ENCODE measurements around the gene NTSR1. TPM values are rescaled to one million over a fixed set of nuclear protein-coding genes. Genes with fewer than 3 reads are reported as not detected.

The NTSR1 gene
- polyA plus RNA-seq, 3 donors = 0.35 to 2.5 (median 0.40) TPM

DNA sequence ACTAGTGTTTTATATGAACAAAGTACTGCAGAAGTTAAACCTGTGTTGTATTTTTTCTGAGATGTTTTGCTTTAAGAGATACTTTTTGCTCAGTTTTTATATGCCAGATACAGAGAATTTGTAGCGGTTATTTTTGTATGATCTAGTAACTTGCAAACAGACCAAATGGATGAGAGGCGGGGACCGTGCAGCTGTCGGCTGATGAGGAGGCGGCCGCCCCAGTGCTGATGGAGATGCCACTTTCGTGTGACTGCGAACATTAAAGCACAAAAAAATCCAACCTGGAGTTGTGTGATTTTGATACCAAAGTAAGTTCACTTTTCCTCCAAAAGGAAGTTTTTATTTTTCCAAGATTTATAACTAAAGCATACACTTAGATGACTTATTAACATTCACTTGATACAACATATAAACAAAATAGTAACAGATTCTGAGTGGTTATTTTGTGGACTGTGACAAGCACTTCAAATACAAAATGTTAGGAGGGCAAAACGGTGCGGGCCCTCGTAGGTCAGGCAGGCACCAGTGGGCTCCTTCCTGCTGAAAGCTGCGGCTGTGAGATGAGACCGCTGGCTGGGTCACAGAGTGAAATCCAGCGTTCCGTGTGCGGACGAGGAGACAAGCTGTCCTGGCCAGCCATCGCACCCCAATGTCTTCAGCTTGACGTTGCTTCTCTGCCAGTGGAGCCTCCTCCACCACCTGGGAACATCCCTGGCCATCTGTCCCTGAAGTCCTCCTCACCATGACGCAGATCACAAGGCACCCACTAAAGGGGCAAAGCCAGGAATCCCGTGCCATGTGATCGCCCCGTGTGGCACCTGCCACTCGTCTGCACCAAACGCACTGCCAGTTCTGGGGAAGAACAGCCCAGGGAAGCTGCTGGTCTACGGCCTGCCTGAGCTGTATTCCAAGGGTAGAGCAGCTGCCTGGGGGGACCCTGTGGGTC, 92.0 kb downstream of the NTSR1 start:
- Histone ChIP-seq H3K79me2 (ENCODE audit: insufficient read depth, low read length) (peaks cover 24% of the 10 kb centered on the region), H3K27me3 (ENCODE audit: control insufficient read depth in 2 of 2, insufficient read depth in 2 of 2, low read length in 2 of 2) (no peaks in the 10 kb centered on the region), H3K4me1 (ENCODE audit: control insufficient read depth in 1 of 2, insufficient read depth in 2 of 2, low read length in 2 of 2) (peaks cover 49 to 56% of the 10 kb centered on the region in 2 donors), H3K9ac (ENCODE audit: insufficient read depth, low read length, poor library complexity, severe bottlenecking) (no peak overlapping the region), H3K27ac (ENCODE audit: low read depth in 1 of 2, low read length in 2 of 2) (no peak overlapping the region), H3K4me3 (replicated peaks in 1 of 3; ENCODE audit: low read depth in 2 of 3, low read length in 3 of 3) (no peak overlapping the region), H3K36me3 (replicated peaks in 1 of 2; ENCODE audit: control insufficient read depth in 1 of 2, insufficient read depth in 2 of 2, low read length in 2 of 2) (peaks cover 24 to 35% of the 10 kb centered on the region in 2 donors), H3K9me3 (replicated peaks in 1 of 2; ENCODE audit: control insufficient read depth in 1 of 2, insufficient read depth in 1 of 2, low read length in 2 of 2) (no peaks in the 10 kb centered on the region), H2AFZ (ENCODE audit: insufficient read depth, low read depth, low read length, poor library complexity, severe bottlenecking) (no peak overlapping the region), H4K20me1 (ENCODE audit: insufficient read depth, low read length) (peaks cover 15% of the 10 kb centered on the region), H3K4me2 (replicated peaks; ENCODE audit: extremely low read depth, low read length, poor library complexity, severe bottlenecking) (no peak overlapping the region)
- DNase-seq = no peak
- 93% methylated on average over 18 of the region's 26 CpGs for WGBS (ENCODE audit: insufficient coverage)
- H3K36me3 Mint-ChIP-seq = peaks cover 37 to 40% of the 10 kb centered on the region in 2 donors
- H3K4me3 Mint-ChIP-seq = peak overlapping the region in 1 of 2 donors; percentile 16
- no peak overlapping the region for H3K27ac Mint-ChIP-seq
- H3K27me3 Mint-ChIP-seq (ENCODE audit: low read depth in 3 of 3) = peaks cover 0 to 6% (median 2%) of the 10 kb centered on the region in 3 donors
- H3K9me3 Mint-ChIP-seq = peaks cover 0 to 3% (median 0%) of the 10 kb centered on the region in 7 donors
- peaks cover 55% of the 10 kb centered on the region for H3K4me1 Mint-ChIP-seq
- intact Hi-C loops (cut with micrococcal nuclease) = loop anchor here (5.0 to 10.0 kb wide), 4 partner anchors 57 to 656 kb away; partner anchors contain the start of genes ADRM1 (in 1 of the 2), PSMA7 (in 1 of the 2), RPS21 (in 1 of the 2) and SS18L1 (in 1 of the 2)
- TF ChIP-seq, protein P1, sequence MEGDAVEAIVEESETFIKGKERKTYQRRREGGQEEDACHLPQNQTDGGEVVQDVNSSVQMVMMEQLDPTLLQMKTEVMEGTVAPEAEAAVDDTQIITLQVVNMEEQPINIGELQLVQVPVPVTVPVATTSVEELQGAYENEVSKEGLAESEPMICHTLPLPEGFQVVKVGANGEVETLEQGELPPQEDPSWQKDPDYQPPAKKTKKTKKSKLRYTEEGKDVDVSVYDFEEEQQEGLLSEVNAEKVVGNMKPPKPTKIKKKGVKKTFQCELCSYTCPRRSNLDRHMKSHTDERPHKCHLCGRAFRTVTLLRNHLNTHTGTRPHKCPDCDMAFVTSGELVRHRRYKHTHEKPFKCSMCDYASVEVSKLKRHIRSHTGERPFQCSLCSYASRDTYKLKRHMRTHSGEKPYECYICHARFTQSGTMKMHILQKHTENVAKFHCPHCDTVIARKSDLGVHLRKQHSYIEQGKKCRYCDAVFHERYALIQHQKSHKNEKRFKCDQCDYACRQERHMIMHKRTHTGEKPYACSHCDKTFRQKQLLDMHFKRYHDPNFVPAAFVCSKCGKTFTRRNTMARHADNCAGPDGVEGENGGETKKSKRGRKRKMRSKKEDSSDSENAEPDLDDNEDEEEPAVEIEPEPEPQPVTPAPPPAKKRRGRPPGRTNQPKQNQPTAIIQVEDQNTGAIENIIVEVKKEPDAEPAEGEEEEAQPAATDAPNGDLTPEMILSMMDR (IDR thresholded peaks at IDR 0.05) = no peak

DNA sequence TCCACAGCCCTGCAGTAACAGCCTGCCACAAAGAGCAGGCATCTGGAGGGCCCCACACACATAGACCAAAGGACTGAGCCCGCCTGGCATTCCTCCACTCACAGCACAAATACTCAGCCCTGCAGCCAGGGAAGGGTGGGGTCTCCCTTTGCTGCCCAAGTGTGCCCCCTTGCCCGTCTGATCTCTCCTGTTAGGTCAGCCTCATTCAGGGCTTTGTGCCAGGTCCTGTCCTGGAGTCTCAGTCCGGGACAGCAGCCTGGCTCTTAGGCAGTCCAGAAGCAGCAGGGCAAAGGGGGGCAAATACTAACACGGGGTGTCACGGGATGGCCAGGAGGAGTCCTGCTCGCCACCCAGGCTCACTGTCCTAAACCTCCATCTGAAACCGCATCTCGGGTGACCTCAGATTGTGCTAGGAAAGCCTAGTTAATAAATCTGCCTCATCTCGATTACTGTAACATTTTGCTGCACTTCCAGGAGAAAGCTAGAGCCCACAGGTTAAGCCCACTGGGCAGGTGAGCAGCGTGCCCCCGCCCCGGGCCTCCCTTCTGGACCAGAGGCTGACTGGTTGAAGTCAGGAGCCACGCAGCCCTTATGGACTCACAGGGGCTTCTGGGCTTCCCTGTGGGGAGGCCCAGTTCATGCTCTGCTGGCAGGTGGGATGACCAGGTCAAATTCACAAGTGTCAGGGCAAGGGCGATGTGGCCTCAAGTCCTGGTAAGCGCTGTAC, 92.8 kb downstream of the NTSR1 start:
- H2AFZ ChIP-seq (ENCODE audit: insufficient read depth, low read depth, low read length, poor library complexity, severe bottlenecking) = no peak overlapping the region
- TF ChIP-seq, protein P1 (IDR thresholded peaks at IDR 0.05) = no peak
- Mint-ChIP-seq H3K9me3 (peaks cover 0 to 3% (median 0%) of the 10 kb centered on the region in 7 donors), H3K36me3 (peaks cover 43 to 44% of the 10 kb centered on the region in 2 donors), H3K27me3 (ENCODE audit: low read depth in 3 of 3) (peaks cover 0 to 7% (median 2%) of the 10 kb centered on the region in 3 donors), H3K4me1 (peaks cover 57% of the 10 kb centered on the region), H3K4me3 (no peak overlapping the region), H3K27ac (peak overlapping the region in 1 of 7 donors; percentile 13)
- WGBS (ENCODE audit: insufficient coverage) = 97% methylated on average over 11 of the region's 15 CpGs
- no peak overlapping the region for H3K27ac ChIP-seq (ENCODE audit: low read depth in 1 of 2, low read length in 2 of 2)
- no peak overlapping the region for H3K9ac ChIP-seq (ENCODE audit: insufficient read depth, low read length, poor library complexity, severe bottlenecking)
- peaks cover 25 to 35% of the 10 kb centered on the region in 2 donors for H3K36me3 ChIP-seq (replicated peaks in 1 of 2; ENCODE audit: control insufficient read depth in 1 of 2, insufficient read depth in 2 of 2, low read length in 2 of 2)
- intact Hi-C loops (cut with micrococcal nuclease) = loop anchor here (5.0 to 10.0 kb wide), 4 partner anchors 56 to 657 kb away; partner anchors contain the start of genes ADRM1 (in 1 of the 2), PSMA7 (in 1 of the 2), RPS21 (in 1 of the 2) and SS18L1 (in 1 of the 2)
- H3K9me3 ChIP-seq (replicated peaks in 1 of 2; ENCODE audit: control insufficient read depth in 1 of 2, insufficient read depth in 1 of 2, low read length in 2 of 2) = no peaks in the 10 kb centered on the region
- H4K20me1 ChIP-seq (ENCODE audit: insufficient read depth, low read length) = peaks cover 24% of the 10 kb centered on the region
- peaks cover 54 to 58% of the 10 kb centered on the region in 2 donors for H3K4me1 ChIP-seq (ENCODE audit: control insufficient read depth in 1 of 2, insufficient read depth in 2 of 2, low read length in 2 of 2)
- no peak overlapping the region for H3K4me2 ChIP-seq (replicated peaks; ENCODE audit: extremely low read depth, low read length, poor library complexity, severe bottlenecking)
- H3K79me2 ChIP-seq (ENCODE audit: insufficient read depth, low read length) = peaks cover 33% of the 10 kb centered on the region
- no peak overlapping the region for H3K4me3 ChIP-seq (replicated peaks in 1 of 3; ENCODE audit: low read depth in 2 of 3, low read length in 3 of 3)
- DNase-seq = no peak
- no peaks in the 10 kb centered on the region for H3K27me3 ChIP-seq (ENCODE audit: control insufficient read depth in 2 of 2, insufficient read depth in 2 of 2, low read length in 2 of 2)
